ENCODE data around the gene ZFYVE28.

Gene ZFYVE28

GRCh38 chr4:2352171-2352570 is 66.3 kb downstream of the ZFYVE28 start:
- H3K27me3 Mint-ChIP-seq (ENCODE audit: low read depth, poor library complexity), result peaks cover 3% of the 10 kb centered on the region
- no peak for TF ChIP-seq CTCF (IDR thresholded peaks at IDR 0.05)
- H3K4me3 Mint-ChIP-seq, result no peak overlapping the region
- no peaks in the 10 kb centered on the region for H3K9me3 Mint-ChIP-seq
- H3K36me3 Mint-ChIP-seq (ENCODE audit: low read depth), result no peaks in the 10 kb centered on the region
- no peak overlapping the region for H3K27ac Mint-ChIP-seq
- peaks cover 4% of the 10 kb centered on the region for H3K4me1 Mint-ChIP-seq
- DNase-seq, result no peak

- Mint-ChIP-seq H3K9me3 (peaks cover 3% of the 10 kb centered on the region), H3K27me3 (ENCODE audit: low read depth, poor library complexity) (peaks cover 6% of the 10 kb centered on the region), H3K4me3 (no peak overlapping the region), H3K36me3 (ENCODE audit: low read depth) (no peaks in the 10 kb centered on the region), H3K27ac (no peak overlapping the region), H3K4me1 (peaks cover 4% of the 10 kb centered on the region)
- no peak for TF ChIP-seq CTCF (IDR thresholded peaks at IDR 0.05)
- no peak for DNase-seq
These were observed 67.5 kb downstream of the ZFYVE28 start for GRCh38 chr4:2350982-2351381.

- no peak overlapping the region for H3K27ac Mint-ChIP-seq
These were observed 69.7 kb downstream of the ZFYVE28 start for GRCh38 chr4:2348786-2349185.

GRCh38 chr4:2347190-2347589 is 71.3 kb downstream of the ZFYVE28 start:
- H3K27me3 Mint-ChIP-seq (ENCODE audit: low read depth, poor library complexity), result peaks cover 11% of the 10 kb centered on the region
- no peaks in the 10 kb centered on the region for H3K4me1 Mint-ChIP-seq
- no peak overlapping the region for H3K27ac Mint-ChIP-seq
- H3K4me3 Mint-ChIP-seq, result no peak overlapping the region
- DNase-seq, result no peak
- H3K36me3 Mint-ChIP-seq (ENCODE audit: low read depth), result no peaks in the 10 kb centered on the region
- TF ChIP-seq CTCF (IDR thresholded peaks at IDR 0.05), result no peak
- H3K9me3 Mint-ChIP-seq, result peaks cover 14% of the 10 kb centered on the region

More at GRCh38 chr4:2348786-2349185, 69.7 kb downstream of the ZFYVE28 start:
- peaks cover 14% of the 10 kb centered on the region for H3K9me3 Mint-ChIP-seq
- TF ChIP-seq CTCF (IDR thresholded peaks at IDR 0.05), result no peak
- H3K27me3 Mint-ChIP-seq (ENCODE audit: low read depth, poor library complexity), result peaks cover 11% of the 10 kb centered on the region
- no peaks in the 10 kb centered on the region for H3K36me3 Mint-ChIP-seq (ENCODE audit: low read depth)
- H3K4me1 Mint-ChIP-seq, result no peaks in the 10 kb centered on the region
- no peak for DNase-seq
- no peak overlapping the region for H3K4me3 Mint-ChIP-seq

GRCh38 chr4:2343476-2343875 is 75.0 kb downstream of the ZFYVE28 start:
- H3K4me3 Mint-ChIP-seq, result no peak overlapping the region
- no peaks in the 10 kb centered on the region for H3K4me1 Mint-ChIP-seq
- TF ChIP-seq CTCF (IDR thresholded peaks at IDR 0.05), result no peak
- peaks cover 14% of the 10 kb centered on the region for H3K27me3 Mint-ChIP-seq (ENCODE audit: low read depth, poor library complexity)
- DNase-seq, result no peak
- H3K36me3 Mint-ChIP-seq (ENCODE audit: low read depth), result no peaks in the 10 kb centered on the region
- no peak overlapping the region for H3K27ac Mint-ChIP-seq
- H3K9me3 Mint-ChIP-seq, result peaks cover 14% of the 10 kb centered on the region

- Mint-ChIP-seq H3K4me1 (no peaks in the 10 kb centered on the region), H3K4me3 (no peak overlapping the region), H3K27ac (no peak overlapping the region), H3K9me3 (peaks cover 14% of the 10 kb centered on the region), H3K36me3 (ENCODE audit: low read depth) (no peaks in the 10 kb centered on the region), H3K27me3 (ENCODE audit: low read depth, poor library complexity) (peaks cover 19% of the 10 kb centered on the region)
- no peak for TF ChIP-seq CTCF (IDR thresholded peaks at IDR 0.05)
- DNase-seq, result no peak
These were observed 76.4 kb downstream of the ZFYVE28 start for GRCh38 chr4:2341911-2342652.
